ENCODE results near the gene CTPS1.

CTPS1 gene

DNA sequence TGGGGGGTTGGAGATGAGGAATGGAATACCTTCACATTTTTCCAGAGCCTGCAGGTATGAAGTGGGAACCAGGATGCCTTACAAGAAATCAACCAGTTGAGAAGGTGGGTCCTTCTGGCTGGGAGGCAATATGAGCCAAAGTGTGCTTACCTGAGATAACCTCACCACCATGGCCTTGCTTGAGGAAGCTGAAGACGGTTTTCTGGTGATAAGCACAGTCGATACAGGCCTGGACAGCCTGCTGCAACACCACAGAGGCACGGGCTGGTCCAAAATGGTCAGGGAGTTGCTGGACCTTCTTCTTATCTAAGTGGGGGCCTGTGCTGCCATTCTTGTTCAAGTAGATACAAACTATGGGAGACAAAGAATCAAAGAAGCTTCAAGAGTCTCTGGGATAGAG lies 69.0 kb downstream of the CTPS1 start:
- no peak overlapping the region for H3K27ac ChIP-seq
- H3K4me3 ChIP-seq, result no peak overlapping the region

DNA sequence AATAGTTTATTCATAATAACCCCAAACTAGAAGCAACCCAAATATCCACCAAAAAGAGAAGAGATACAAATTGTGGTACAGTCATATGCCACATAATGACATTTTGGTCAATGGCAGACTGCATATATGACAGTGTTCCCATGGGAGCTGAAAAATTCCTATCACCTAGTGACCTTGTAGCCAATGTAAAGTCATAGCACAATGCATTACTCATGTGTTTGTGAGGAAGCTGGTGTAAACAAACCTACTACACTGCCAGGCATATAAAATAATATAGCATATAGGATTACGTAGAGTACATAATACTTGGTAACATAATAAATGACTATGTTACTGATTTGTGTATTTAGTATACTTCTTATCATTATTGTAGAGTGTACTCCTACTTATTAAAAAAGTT lies 71.5 kb downstream of the CTPS1 start:
- Histone ChIP-seq H3K4me3 (no peak overlapping the region), H3K27ac (no peak overlapping the region)

DNA sequence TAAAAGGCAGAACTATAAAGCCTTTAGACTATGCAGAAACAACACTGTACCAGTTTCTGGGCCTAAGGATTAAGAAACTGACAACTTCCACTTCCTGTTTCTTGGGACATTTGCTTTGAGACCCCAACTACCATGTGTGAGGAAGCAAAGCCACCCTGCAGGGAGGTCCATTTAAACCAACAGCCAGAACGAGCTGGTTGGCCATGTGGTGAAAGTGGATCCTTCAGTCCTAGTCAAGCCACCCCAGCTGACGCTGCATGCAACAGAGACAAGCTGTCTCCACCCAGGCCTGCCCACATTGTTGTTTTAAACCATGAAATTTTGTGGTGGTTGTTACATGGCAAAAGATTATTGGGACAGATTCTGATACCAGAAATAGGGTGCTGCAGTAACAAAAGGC lies 73.8 kb downstream of the CTPS1 start:
- H3K27ac ChIP-seq, result no peak overlapping the region
- no peak overlapping the region for H3K4me3 ChIP-seq

DNA sequence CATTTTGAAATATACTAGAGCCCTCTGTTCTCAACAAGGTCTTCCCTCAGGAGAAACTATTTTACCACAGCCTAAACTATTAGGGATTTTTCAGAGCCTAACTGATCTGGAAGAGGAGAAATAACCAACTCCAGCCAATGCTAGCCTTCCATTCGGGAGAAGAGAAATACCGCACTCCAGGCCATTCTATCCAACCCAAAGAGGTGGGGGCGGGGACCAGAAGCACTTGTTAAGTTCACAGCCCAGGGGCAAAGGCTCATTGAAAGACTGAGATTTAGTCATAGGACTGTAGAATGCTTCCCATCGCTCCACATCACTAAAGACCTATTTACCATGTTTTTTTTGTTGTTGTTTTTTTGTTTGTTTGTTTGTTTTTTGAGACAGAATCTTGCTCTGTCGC lies 77.4 kb downstream of the CTPS1 start:
- Histone ChIP-seq H3K27ac (no peak overlapping the region), H3K4me3 (no peak overlapping the region)
